ENCODE measurements around the gene GTF2IRD1.

The GTF2IRD1 gene

GRCh38 chr7:74567318-74567668 is 113.6 kb downstream of the GTF2IRD1 start:
- no peak for DNase-seq (ENCODE audit: low spot score)

- no peak for DNase-seq (ENCODE audit: low spot score)
Observed at GRCh38 chr7:74568658-74569057, 115.0 kb downstream of the GTF2IRD1 start.

- DNase-seq (ENCODE audit: low spot score) = no peak
Observed at GRCh38 chr7:74569501-74570075, 115.9 kb downstream of the GTF2IRD1 start.

- no peak for DNase-seq (ENCODE audit: low spot score)
Observed at GRCh38 chr7:74570533-74571156, 116.9 kb downstream of the GTF2IRD1 start.

- DNase-seq (ENCODE audit: low spot score) = no peak
Observed at GRCh38 chr7:74572301-74572979, 118.7 kb downstream of the GTF2IRD1 start.

- no peak for DNase-seq (ENCODE audit: low spot score)
Observed at GRCh38 chr7:74573512-74573911, 119.8 kb downstream of the GTF2IRD1 start.

GRCh38 chr7:74575083-74575784 is 121.5 kb downstream of the GTF2IRD1 start:
- DNase-seq (ENCODE audit: low spot score) = no peak

- no peak for DNase-seq (ENCODE audit: low spot score)
Observed at GRCh38 chr7:74575811-74576210, 122.1 kb downstream of the GTF2IRD1 start.

GRCh38 chr7:74579800-74580685 is 126.3 kb downstream of the GTF2IRD1 start:
- no peak for DNase-seq (ENCODE audit: low spot score)

- DNase-seq (ENCODE audit: low spot score) = no peak
Observed at GRCh38 chr7:74581916-74582440, 128.3 kb downstream of the GTF2IRD1 start.

GRCh38 chr7:74582447-74583039 is 128.8 kb downstream of the GTF2IRD1 start:
- DNase-seq (ENCODE audit: low spot score) = no peak

- no peak for DNase-seq (ENCODE audit: low spot score)
Observed at GRCh38 chr7:74583630-74584029, 129.9 kb downstream of the GTF2IRD1 start.

- no peak for DNase-seq (ENCODE audit: low spot score)
Observed at GRCh38 chr7:74584160-74584954, 130.7 kb downstream of the GTF2IRD1 start.

GRCh38 chr7:74585844-74586243 is 132.1 kb downstream of the GTF2IRD1 start:
- DNase-seq (ENCODE audit: low spot score) = no peak

GRCh38 chr7:74586258-74587175 is 132.8 kb downstream of the GTF2IRD1 start:
- no peak for DNase-seq (ENCODE audit: low spot score)

GRCh38 chr7:74587435-74588126 is 133.9 kb downstream of the GTF2IRD1 start:
- peak; percentile 84 for DNase-seq (ENCODE audit: low spot score)

GRCh38 chr7:74590813-74591212 is 137.1 kb downstream of the GTF2IRD1 start:
- no peak for DNase-seq (ENCODE audit: low spot score)

GRCh38 chr7:74598558-74598957 is 144.9 kb downstream of the GTF2IRD1 start:
- DNase-seq (ENCODE audit: low spot score) = no peak

- DNase-seq (ENCODE audit: low spot score) = no peak
Observed at GRCh38 chr7:74599244-74599643, 145.5 kb downstream of the GTF2IRD1 start.
